ENCODE measurements around the gene LRRC1. TPM values are rescaled to one million over a fixed set of nuclear protein-coding genes. Genes with fewer than 3 reads are reported as not detected.

LRRC1 gene
- total RNA-seq, 4 donors from 2014 or later = 41.7 to 52.4 (median 48.4) TPM

- intact Hi-C loops (cut with DNase I) = no loop called here
- H3K27me3 ChIP-seq = no peaks in the 10 kb centered on the region
- no peaks in the 10 kb centered on the region for H3K36me3 ChIP-seq
- WGBS, 2 donors = 93 to 98% methylated on average over 5 of the region's 5 CpGs
- no peak overlapping the region for H3K4me3 ChIP-seq (replicated peaks in 1 of 3)
- H3K9me3 ChIP-seq = no peaks in the 10 kb centered on the region
- peaks cover 3 to 14% of the 10 kb centered on the region in 2 donors for H3K4me1 ChIP-seq
- TF ChIP-seq POLR2A (IDR thresholded peaks at IDR 0.05) = no peak
- no peak for TF ChIP-seq CTCF (IDR thresholded peaks at IDR 0.05)
- DNase-seq = no peak
- H3K27ac ChIP-seq = no peak overlapping the region
These were observed 70.0 kb downstream of the LRRC1 start for GRCh38 chr6:53864781-53865180.

GRCh38 chr6:53866226-53866625 is 71.4 kb downstream of the LRRC1 start:
- WGBS, 2 donors = 54 to 66% methylated on average over 4 of the region's 4 CpGs
- no peaks in the 10 kb centered on the region for H3K9me3 ChIP-seq
- H3K4me1 ChIP-seq = peaks cover 10 to 25% of the 10 kb centered on the region in 2 donors
- no peak for DNase-seq
- no peaks in the 10 kb centered on the region for H3K27me3 ChIP-seq
- no peak for TF ChIP-seq CTCF (IDR thresholded peaks at IDR 0.05)
- no peak for TF ChIP-seq POLR2A (IDR thresholded peaks at IDR 0.05)
- intact Hi-C loops (cut with DNase I) = no loop called here
- no peaks in the 10 kb centered on the region for H3K36me3 ChIP-seq
- H3K4me3 ChIP-seq (replicated peaks in 1 of 3) = no peak overlapping the region
- no peak overlapping the region for H3K27ac ChIP-seq

GRCh38 chr6:53868626-53869025 is 73.8 kb downstream of the LRRC1 start:
- intact Hi-C loops (cut with DNase I) = no loop called here
- H3K36me3 ChIP-seq = no peaks in the 10 kb centered on the region
- no peaks in the 10 kb centered on the region for H3K9me3 ChIP-seq
- no peak overlapping the region for H3K27ac ChIP-seq
- peaks cover 6 to 16% of the 10 kb centered on the region in 2 donors for H3K4me1 ChIP-seq
- H3K27me3 ChIP-seq = no peaks in the 10 kb centered on the region
- DNase-seq = no peak
- TF ChIP-seq CTCF (IDR thresholded peaks at IDR 0.05) (no peak), POLR2A (IDR thresholded peaks at IDR 0.05) (no peak)
- H3K4me3 ChIP-seq (replicated peaks in 1 of 3) = no peak overlapping the region

- H3K27ac ChIP-seq = peak overlapping the region; percentile 27 to 56 (median 31)
- no peaks in the 10 kb centered on the region for H3K9me3 ChIP-seq
- no peaks in the 10 kb centered on the region for H3K27me3 ChIP-seq
- 16 to 31% methylated on average over 6 of the region's 6 CpGs for WGBS, 2 donors
- intact Hi-C loops (cut with DNase I) = no loop called here
- H3K36me3 ChIP-seq = no peaks in the 10 kb centered on the region
- H3K4me1 ChIP-seq = peaks cover 6 to 16% of the 10 kb centered on the region in 2 donors
- TF ChIP-seq POLR2A (IDR thresholded peaks at IDR 0.05) (no peak), CTCF (IDR thresholded peaks at IDR 0.05) (no peak)
- H3K4me3 ChIP-seq (replicated peaks in 1 of 3) = no peak overlapping the region
- DNase-seq = peak; percentile 60 to 61
These were observed 75.2 kb downstream of the LRRC1 start for GRCh38 chr6:53869964-53870363.

GRCh38 chr6:53873922-53874321 is 79.1 kb downstream of the LRRC1 start:
- Histone ChIP-seq H3K4me3 (replicated peaks in 1 of 3) (no peak overlapping the region), H3K27ac (no peak overlapping the region), H3K27me3 (no peaks in the 10 kb centered on the region), H3K9me3 (no peaks in the 10 kb centered on the region), H3K36me3 (no peaks in the 10 kb centered on the region), H3K4me1 (peaks cover 6 to 16% of the 10 kb centered on the region in 2 donors)
- intact Hi-C loops (cut with DNase I) = no loop called here
- 98% methylated on average over 4 of the region's 4 CpGs for WGBS, 2 donors
- TF ChIP-seq CTCF (IDR thresholded peaks at IDR 0.05) = no peak
- TF ChIP-seq POLR2A (IDR thresholded peaks at IDR 0.05) = no peak
- DNase-seq = no peak

All from thyroid gland (tissue), 4 donors.